B cell (primary cell): ENCODE results near the gene TM7SF3. TPM values are rescaled to one million over a fixed set of nuclear protein-coding genes. Genes with fewer than 3 reads are reported as not detected.

ENCODE experiments used
- ATAC-seq: fragments of 200-7000 bp; cut with Tn5 transposase; one replicate; pipeline ENCODE4 v1.10.0; 2021; ENCODE audit warnings: low read depth, mild to moderate bottlenecking, moderate number of reproducible peaks, moderate library complexity
- CTCF ChIA-PET: fragments of 350-600 bp; sonication (Branson Sonifier 250); formaldehyde crosslinking; loops from one replicate; lab custom pipeline; 2021; ENCODE audit warnings: antibody characterized with exemption, inconsistent platforms; lab: Charles Lee
- POLR2A ChIA-PET: fragments of 350-600 bp; sonication (Branson Sonifier 250); formaldehyde crosslinking; loops from one replicate; lab custom pipeline; 2021; ENCODE audit warnings: antibody characterized with exemption; lab: Charles Lee
- DNase-seq: peaks from one replicate; pipeline ENCODE4 v3.0.0; 2013
- H2AFZ ChIP-seq: 2 replicates; pipeline ENCODE4 v1.6.1; 2012; ENCODE audit warnings: mild to moderate bottlenecking, low read depth, low read length; ENCODE audit not compliant: insufficient read depth, poor library complexity, severe bottlenecking
- H3K27ac ChIP-seq, 2 donors: 1 replicate in 1 of 2; 2 replicates in 1 of 2; pipeline ENCODE4 v1.5.1; 2012 to 2013; ENCODE audit warnings: low read length in 2 of 2, mild to moderate bottlenecking in 2 of 2, moderate library complexity in 1 of 2
- H3K27me3 ChIP-seq, 4 experiments: fragments of 200-600 bp in 1 of 4; sonication (generic) in 1 of 4; replicated peaks in 1 of 4; 1 replicate in 2 of 4; 2 replicates in 2 of 4; pipeline versions ENCODE4 v1.6.1 to v1.7.0; 2013 to 2016; ENCODE audit warnings: low read length in 3 of 4, mild to moderate bottlenecking in 2 of 4, mixed read lengths in 1 of 4, moderate library complexity in 1 of 4; ENCODE audit not compliant: insufficient read depth in 4 of 4, control insufficient read depth in 3 of 4; ENCODE audit errors: control extremely low read depth in 1 of 4
- H3K36me3 ChIP-seq, 2 experiments: replicated peaks in 1 of 2; 1 replicate in 1 of 2; 2 replicates in 1 of 2; pipeline versions ENCODE4 v1.6.1 to v1.7.1; 2013; ENCODE audit warnings: low read length in 1 of 2; ENCODE audit not compliant: insufficient read depth in 2 of 2, control insufficient read depth in 1 of 2; ENCODE audit errors: control extremely low read depth in 1 of 2, extremely low read depth in 1 of 2
- H3K4me1 ChIP-seq, 2 donors: fragments of 200-600 bp in 1 of 2; sonication (generic) in 1 of 2; 1 replicate in 1 of 2; 2 replicates in 1 of 2; pipeline versions ENCODE4 v1.5.1 to v1.6.1; 2013 to 2017; ENCODE audit warnings: low read length in 2 of 2; ENCODE audit not compliant: control insufficient read depth in 2 of 2, insufficient read depth in 2 of 2
- H3K4me2 ChIP-seq: replicated peaks from 2 replicates; pipeline ENCODE3; 2012; ENCODE audit warnings: mild to moderate bottlenecking, low read depth, low read length; ENCODE audit not compliant: poor library complexity, severe bottlenecking
- H3K4me3 ChIP-seq, 5 experiments: fragments of 200-600 bp in 1 of 5; sonication (generic) in 1 of 5; 1 replicate in 3 of 5; 2 replicates in 2 of 5; pipeline versions ENCODE4 v1.5.1 to v1.7.0; 2011 to 2016; ENCODE audit warnings: low read length in 4 of 5, mild to moderate bottlenecking in 4 of 5, low read depth in 2 of 5, control low read depth in 1 of 5, moderate library complexity in 1 of 5; ENCODE audit not compliant: insufficient read depth in 1 of 5; ENCODE audit errors: control extremely low read depth in 1 of 5, extremely low read depth in 1 of 5
- H3K79me2 ChIP-seq: fragments of 200-600 bp; sonication (generic); one replicate; pipeline ENCODE4 v1.6.0; 2016; ENCODE audit warnings: low read length; ENCODE audit not compliant: control insufficient read depth, insufficient read depth
- H3K9ac ChIP-seq: fragments of 200-600 bp; sonication (generic); 2 replicates; pipeline ENCODE4 v1.6.1; 2017; ENCODE audit warnings: mild to moderate bottlenecking, low read length, moderate library complexity
- H3K9me3 ChIP-seq, 3 donors: one replicate each; pipeline versions ENCODE4 v1.6.1 to v1.7.1; 2013; ENCODE audit warnings: low read length in 2 of 3; ENCODE audit not compliant: control insufficient read depth in 2 of 3, insufficient read depth in 1 of 3; ENCODE audit errors: control extremely low read depth in 1 of 3
- H4K20me1 ChIP-seq: 2 replicates; pipeline ENCODE4 v1.6.0; 2012; ENCODE audit warnings: mild to moderate bottlenecking, low read length; ENCODE audit not compliant: insufficient read depth, control insufficient read depth, poor library complexity, severe bottlenecking
- H3K27ac Mint-ChIP-seq: one replicate; pipeline ENCODE4 v1.8.0; 2021; ENCODE audit warnings: mixed read lengths
- H3K27me3 Mint-ChIP-seq: one replicate; pipeline ENCODE4 v1.8.0; 2021; ENCODE audit warnings: mixed read lengths
- H3K4me1 Mint-ChIP-seq: one replicate; pipeline ENCODE4 v1.8.0; 2021; ENCODE audit warnings: mixed read lengths
- H3K4me3 Mint-ChIP-seq: one replicate; pipeline ENCODE4 v1.8.0; 2021; ENCODE audit warnings: mixed read lengths
- H3K9me3 Mint-ChIP-seq: one replicate; pipeline ENCODE4 v1.8.0; 2022; ENCODE audit warnings: mixed read lengths; ENCODE audit not compliant: insufficient read depth
- CTCF ChIP-seq: fragments of 200-600 bp; IDR thresholded peaks from one replicate; pipeline ENCODE4 v1.8.0; 2022; ENCODE audit warnings: antibody characterized with exemption, mild to moderate bottlenecking
- EZH2 ChIP-seq: IDR thresholded peaks from 2 replicates; pipeline ENCODE4 v1.6.1; 2012; ENCODE audit warnings: borderline replicate concordance, low read depth, mild to moderate bottlenecking, moderate library complexity, low read length; ENCODE audit not compliant: insufficient read depth, poor library complexity, severe bottlenecking
- WGBS: methylation state at CpG from one replicate; pipeline ENCODE4 v1.1.5; 2013; ENCODE audit warnings: missing lambda C conversion rate; ENCODE audit not compliant: insufficient coverage; 5-methylcytosine and 5-hydroxymethylcytosine counted together
- intact Hi-C: fragments of 100-400 bp; cut with micrococcal nuclease; formaldehyde crosslinking; loops from one replicate; pipeline ENCODE4 v1.10.0; 2022
- polyA plus RNA-seq: library from polyadenylated mRNA; depleted of rRNA; stranded (reverse); fragments of >200 nt; gene quantifications from 2 replicates; pipeline ENCODE4 v1.2.3, GENCODE V29; 2012
- total RNA-seq, 2 donors: library from RNA; stranded (reverse); fragments of 120-200 nt in 1 of 2; gene quantifications; 1 replicate in 1 of 2; 2 replicates in 1 of 2; pipeline versions ENCODE4 v1.2.3 to v1.2.4, GENCODE V29; 2013 to 2022

The TM7SF3 gene
- total and polyA plus RNA-seq, 2 donors (not counting 1 experiment from before 2014, with no cell fraction given): 24.5 to 33.5 TPM

- TF ChIP-seq CTCF (no peak), EZH2 (no peak)
- intact Hi-C loops: no loop called here
- DNase-seq (no peak), ATAC-seq (no peak)
- Mint-ChIP-seq H3K4me3 (no peak overlapping the region), H3K9me3 (no peaks in the 10 kb centered on the region), H3K27me3 (no peaks in the 10 kb centered on the region), H3K4me1 (no peaks in the 10 kb centered on the region), H3K27ac (no peak overlapping the region)
- no peak overlapping the region for H3K4me3 ChIP-seq
- no peak overlapping the region for H2AFZ ChIP-seq
- 100% methylated on average over 1 of the region's 3 CpGs for WGBS
- ChIA-PET CTCF (interaction anchor here (0.9 kb wide), 1 partner anchor 10 kb away, joined by 5 read pairs; the partner anchor contains the start of gene MED21), POLR2A (no interaction called here)
- no peaks in the 10 kb centered on the region for H4K20me1 ChIP-seq
- no peak overlapping the region for H3K4me2 ChIP-seq
- no peaks in the 10 kb centered on the region for H3K9me3 ChIP-seq
- H3K36me3 ChIP-seq: peaks cover 17 to 57% of the 10 kb centered on the region in 2 experiments
- H3K4me1 ChIP-seq: no peaks in the 10 kb centered on the region
- no peak overlapping the region for H3K9ac ChIP-seq
- no peaks in the 10 kb centered on the region for H3K79me2 ChIP-seq
- H3K27me3 ChIP-seq: no peaks in the 10 kb centered on the region
- H3K27ac ChIP-seq: no peak overlapping the region
These were observed 18.5 kb upstream of the TM7SF3 start for GRCh38 chr12:27032679-27033078.

GRCh38 chr12:27031531-27031930, 17.3 kb upstream of the TM7SF3 start:
- 100% methylated on average over 2 of the region's 3 CpGs for WGBS
- H3K9ac ChIP-seq: no peak overlapping the region
- H4K20me1 ChIP-seq: no peaks in the 10 kb centered on the region
- H3K4me2 ChIP-seq: no peak overlapping the region
- H3K36me3 ChIP-seq: peaks cover 17 to 63% of the 10 kb centered on the region in 2 experiments
- no peaks in the 10 kb centered on the region for H3K9me3 ChIP-seq
- no peak overlapping the region for H3K27ac ChIP-seq
- Mint-ChIP-seq H3K9me3 (no peaks in the 10 kb centered on the region), H3K4me3 (no peak overlapping the region), H3K4me1 (peaks cover 2% of the 10 kb centered on the region), H3K27me3 (no peaks in the 10 kb centered on the region), H3K27ac (no peak overlapping the region)
- no peaks in the 10 kb centered on the region for H3K27me3 ChIP-seq
- ATAC-seq (no peak), DNase-seq (no peak)
- no peak overlapping the region for H2AFZ ChIP-seq
- H3K4me1 ChIP-seq: no peaks in the 10 kb centered on the region
- no peaks in the 10 kb centered on the region for H3K79me2 ChIP-seq
- no peak for TF ChIP-seq CTCF
- no peak for TF ChIP-seq EZH2
- POLR2A ChIA-PET: no interaction called here
- CTCF ChIA-PET: interaction anchor here (0.9 kb wide), 1 partner anchor 9 kb away, joined by 5 read pairs; the partner anchor contains the start of gene MED21
- intact Hi-C loops: no loop called here
- H3K4me3 ChIP-seq: no peak overlapping the region
